Hepatocyte (in vitro differentiated cells): ENCODE results near the gene TUBA4B. TPM values are rescaled to one million over a fixed set of nuclear protein-coding genes. Genes with fewer than 3 reads are reported as not detected.

ENCODE experiments used
- DNase-seq: peaks from one replicate; pipeline ENCODE4 v3.0.0-alpha.2; 2016; ENCODE audit warnings: low spot score
- H2AFZ ChIP-seq: fragments of 200-600 bp; sonication (generic); 2 replicates; pipeline ENCODE4 v1.6.0; 2016; ENCODE audit warnings: antibody characterized with exemption, mild to moderate bottlenecking
- H3K27ac ChIP-seq: fragments of 200-600 bp; sonication (generic); 2 replicates; pipeline ENCODE4 v1.5.1; 2016; ENCODE audit warnings: mild to moderate bottlenecking
- H3K27me3 ChIP-seq: fragments of 200-600 bp; sonication (generic); 2 replicates; pipeline ENCODE4 v1.6.1; 2016
- H3K36me3 ChIP-seq: fragments of 200-600 bp; sonication (generic); replicated peaks from 2 replicates; pipeline ENCODE4 v1.5.1; 2016; ENCODE audit warnings: low read depth; ENCODE audit not compliant: insufficient read depth
- H3K4me1 ChIP-seq: fragments of 200-600 bp; sonication (generic); 2 replicates; pipeline ENCODE4 v1.5.1; 2016; ENCODE audit warnings: mild to moderate bottlenecking, moderate library complexity; ENCODE audit not compliant: insufficient read depth
- H3K4me2 ChIP-seq: fragments of 200-600 bp; sonication (generic); 2 replicates; pipeline ENCODE4 v1.6.0; 2016
- H3K4me3 ChIP-seq: fragments of 200-600 bp; sonication (generic); 2 replicates; pipeline ENCODE4 v1.5.1; 2016; ENCODE audit warnings: mild to moderate bottlenecking
- H3K79me2 ChIP-seq: fragments of 200-600 bp; sonication (generic); 2 replicates; pipeline ENCODE4 v1.6.0; 2017; ENCODE audit warnings: mild to moderate bottlenecking
- H3K9me2 ChIP-seq: fragments of 200-600 bp; sonication (generic); replicated peaks from 2 replicates; pipeline ENCODE4 v1.6.0; 2017; ENCODE audit warnings: mild to moderate bottlenecking; ENCODE audit not compliant: insufficient read depth
- H3K9me3 ChIP-seq: fragments of 200-600 bp; sonication (generic); 2 replicates; pipeline ENCODE4 v1.5.1; 2016; ENCODE audit warnings: low read depth, mild to moderate bottlenecking
- H4K20me1 ChIP-seq: fragments of 200-600 bp; sonication (generic); 2 replicates; pipeline ENCODE4 v1.6.0; 2016; ENCODE audit warnings: mild to moderate bottlenecking; ENCODE audit not compliant: insufficient read depth, poor library complexity, severe bottlenecking
- CTCF ChIP-seq: fragments of 200-600 bp; sonication (generic); IDR thresholded peaks from 2 replicates; pipeline ENCODE4 v1.5.1; 2016; ENCODE audit warnings: antibody characterized with exemption, mild to moderate bottlenecking; ENCODE audit not compliant: poor library complexity
- EZH2 ChIP-seq: fragments of 200-600 bp; sonication (generic); IDR thresholded peaks from 2 replicates; pipeline ENCODE4 v1.6.1; 2016; ENCODE audit warnings: antibody characterized with exemption, mild to moderate bottlenecking, borderline replicate concordance
- EZH2phosphoT487 ChIP-seq: fragments of 200-600 bp; sonication (generic); IDR thresholded peaks from one replicate; pipeline ENCODE4 v1.6.1; 2018; ENCODE audit warnings: antibody characterized with exemption, mild to moderate bottlenecking, low read depth, moderate library complexity; ENCODE audit not compliant: unreplicated experiment, severe bottlenecking
- WGBS: methylation state at CpG from one replicate; pipeline ENCODE4 v1.1.6; 2016; ENCODE audit warnings: low lambda C conversion rate; ENCODE audit errors: missing lambda C conversion rate; 5-methylcytosine and 5-hydroxymethylcytosine counted together
- polyA plus RNA-seq: library from polyadenylated mRNA; unstranded; fragments of >200 nt; fragmentation: Nextera tagmentation; extraction: Ambion mirVana; gene quantifications from 2 replicates; pipeline ENCODE4 v1.2.1, GENCODE V29; 2016
- total RNA-seq: library from RNA; depleted of rRNA; stranded (reverse); fragments of >200 nt; gene quantifications from 2 replicates; pipeline ENCODE4 v1.2.3, GENCODE V29; 2014

TUBA4B gene
- total and polyA plus RNA-seq, 2 experiments from 2014 or later = 0.13 TPM; not detected in 1

GRCh38 chr2:219289537-219290361 is 36.7 kb downstream of the TUBA4B start:
- DNase-seq = peak; percentile 72
- 76% methylated on average over 16 of the region's 16 CpGs for WGBS
- no peaks in the 10 kb centered on the region for H3K79me2 ChIP-seq
- no peak overlapping the region for H3K4me2 ChIP-seq
- H3K27ac ChIP-seq = peak overlapping the region; percentile 29
- H4K20me1 ChIP-seq = no peaks in the 10 kb centered on the region
- no peaks in the 10 kb centered on the region for H3K9me2 ChIP-seq
- no peak for TF ChIP-seq CTCF
- TF ChIP-seq EZH2phosphoT487 = no peak
- TF ChIP-seq EZH2 = no peak
- no peaks in the 10 kb centered on the region for H3K9me3 ChIP-seq
- no peaks in the 10 kb centered on the region for H3K4me1 ChIP-seq
- H3K27me3 ChIP-seq = no peaks in the 10 kb centered on the region
- no peaks in the 10 kb centered on the region for H3K36me3 ChIP-seq
- H3K4me3 ChIP-seq = no peak overlapping the region
- no peak overlapping the region for H2AFZ ChIP-seq

GRCh38 chr2:219290381-219291171 is 37.5 kb downstream of the TUBA4B start:
- WGBS = 85% methylated on average over 16 of the region's 16 CpGs
- no peaks in the 10 kb centered on the region for H4K20me1 ChIP-seq
- H3K4me1 ChIP-seq = no peaks in the 10 kb centered on the region
- H3K9me2 ChIP-seq = no peaks in the 10 kb centered on the region
- H3K4me2 ChIP-seq = no peak overlapping the region
- no peaks in the 10 kb centered on the region for H3K9me3 ChIP-seq
- H3K36me3 ChIP-seq = no peaks in the 10 kb centered on the region
- no peak overlapping the region for H3K27ac ChIP-seq
- TF ChIP-seq CTCF (no peak), EZH2 (no peak), EZH2phosphoT487 (no peak)
- H3K4me3 ChIP-seq = no peak overlapping the region
- no peak overlapping the region for H2AFZ ChIP-seq
- DNase-seq = no peak
- no peaks in the 10 kb centered on the region for H3K27me3 ChIP-seq
- no peaks in the 10 kb centered on the region for H3K79me2 ChIP-seq

- no peaks in the 10 kb centered on the region for H3K4me1 ChIP-seq
- no peaks in the 10 kb centered on the region for H3K27me3 ChIP-seq
- H3K4me3 ChIP-seq = no peak overlapping the region
- H3K79me2 ChIP-seq = no peaks in the 10 kb centered on the region
- H3K27ac ChIP-seq = no peak overlapping the region
- H3K9me3 ChIP-seq = no peaks in the 10 kb centered on the region
- no peak for DNase-seq
- 83% methylated on average over 7 of the region's 7 CpGs for whole genome bisulfite sequencing
- TF ChIP-seq CTCF (no peak), EZH2phosphoT487 (no peak), EZH2 (no peak)
- no peak overlapping the region for H2AFZ ChIP-seq
- no peaks in the 10 kb centered on the region for H3K9me2 ChIP-seq
- no peaks in the 10 kb centered on the region for H4K20me1 ChIP-seq
- H3K4me2 ChIP-seq = no peak overlapping the region
- no peaks in the 10 kb centered on the region for H3K36me3 ChIP-seq
Observed at GRCh38 chr2:219291394-219291793, 38.4 kb downstream of the TUBA4B start.
